T-helper 2 cell treated with Interferon-gamma antibody and Interleukin-4, amounts not matched to agents 100 ng/mL and 5 ng/mL, for 36 hours (primary cell): Measurements from ENCODE around the gene CCR5AS.
"Not testable (repeated sequence)": the region's sequence is repeated elsewhere in the genome, so short reads cannot be mapped to it uniquely, and the experiment has no call there.

Source experiments
- intact Hi-C: fragments of 100-400 bp; cut with micrococcal nuclease; formaldehyde crosslinking; loops from one replicate; pipeline ENCODE4 v1.15.1; 2023

CCR5AS gene

DNA sequence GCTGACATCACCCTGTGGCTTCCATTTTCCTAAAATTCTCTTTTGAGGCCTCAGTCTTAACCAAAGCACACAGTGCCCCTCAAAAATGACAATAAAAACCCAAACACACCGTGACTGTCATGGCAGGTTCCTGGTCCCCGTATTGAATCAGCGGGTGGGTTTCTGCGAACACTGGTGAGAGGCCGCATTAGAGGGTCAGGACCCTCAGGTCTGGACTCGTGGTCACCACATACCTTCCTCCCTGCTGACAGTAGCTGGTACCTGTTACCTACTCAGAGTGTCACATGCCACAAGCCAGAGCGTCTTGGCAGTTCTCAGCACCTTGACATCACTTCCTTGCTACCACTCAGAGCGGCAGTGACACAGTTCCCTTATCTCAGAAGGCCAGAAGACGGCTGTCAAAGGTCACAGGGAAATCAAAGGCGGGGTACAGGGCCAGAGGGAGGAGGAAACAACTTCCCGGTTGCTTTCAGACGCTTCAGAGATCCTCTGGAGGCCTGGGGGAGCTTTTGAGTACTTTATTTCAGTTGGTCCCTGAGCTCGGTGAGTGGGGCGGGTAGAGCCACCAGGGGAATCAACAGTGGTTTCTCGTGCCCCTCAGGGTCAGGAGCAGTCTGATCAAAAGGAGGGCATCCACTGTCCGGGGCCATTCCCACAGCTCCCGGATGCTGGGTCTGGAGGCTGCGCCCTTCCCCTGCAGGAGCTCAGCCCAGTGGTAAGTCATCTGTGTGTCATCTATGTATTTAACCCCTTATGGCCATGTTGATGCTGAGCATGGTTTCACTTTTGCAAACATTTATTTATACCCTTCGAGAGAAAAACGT is at the start of gene CCR5AS, which contains the start of gene CCRL2:
Gene CCR5AS, minus strand, starts transcription at position 279 of the 824 bp plus-strand sequence.
Gene CCRL2, plus strand, starts transcription at position 472 of the 824 bp plus-strand sequence. CDS start 821 bp downstream, outside the sequence.
- intact Hi-C loops = loop anchor here (5.0 kb wide), 1 partner anchor 35 kb away; no protein-coding TSS in a partner anchor

DNA sequence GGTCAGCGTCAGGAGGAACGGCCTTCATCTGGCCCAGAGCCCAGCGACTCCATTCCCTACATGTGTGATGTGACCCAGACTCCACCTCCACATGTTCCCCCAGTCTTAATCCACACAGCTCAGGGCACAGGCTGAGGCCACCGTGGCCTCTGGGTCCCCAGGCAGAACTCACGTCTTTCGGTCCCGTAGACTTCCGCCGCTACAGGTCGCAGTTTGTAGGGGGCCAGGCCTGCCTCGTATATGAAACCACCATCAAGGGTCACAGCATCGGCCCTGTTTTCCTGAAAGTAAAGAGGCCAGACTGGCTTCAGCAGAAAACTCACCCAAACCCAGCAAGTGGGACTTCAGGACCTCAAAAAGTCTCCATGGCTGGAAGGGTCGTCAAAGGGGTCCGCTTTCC is 49.3 kb upstream of the CCR5AS start:
- intact Hi-C loops = no loop called here

GRCh38 chr3:46455231-46456115 is 48.6 kb upstream of the CCR5AS start:
- intact Hi-C loops = no loop called here

DNA sequence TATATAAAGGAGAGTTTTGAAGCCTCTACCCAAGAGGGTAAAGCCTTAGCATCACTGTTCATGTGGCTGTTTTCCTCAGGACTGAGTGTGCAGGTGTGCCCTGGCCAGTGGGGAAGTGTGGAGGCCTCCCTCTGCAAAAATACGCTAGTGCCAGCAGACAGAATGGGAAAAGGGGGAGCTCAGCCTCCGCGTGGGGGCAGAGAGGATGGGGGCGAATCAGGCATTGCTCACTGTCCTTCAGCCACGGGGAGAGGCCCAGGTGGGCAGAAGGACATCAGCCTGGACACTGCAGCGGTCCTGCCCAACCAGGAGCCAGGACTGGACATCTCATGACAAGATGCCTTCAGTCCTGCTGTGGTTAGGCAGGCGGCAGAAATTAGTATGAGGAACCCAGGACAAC is 47.7 kb upstream of the CCR5AS start:
- intact Hi-C loops = no loop called here

- intact Hi-C loops = no loop called here
Observed at GRCh38 chr3:46454209-46454595, 47.3 kb upstream of the CCR5AS start.

- intact Hi-C loops = no loop called here
Observed at GRCh38 chr3:46453526-46454208, 46.8 kb upstream of the CCR5AS start.

DNA sequence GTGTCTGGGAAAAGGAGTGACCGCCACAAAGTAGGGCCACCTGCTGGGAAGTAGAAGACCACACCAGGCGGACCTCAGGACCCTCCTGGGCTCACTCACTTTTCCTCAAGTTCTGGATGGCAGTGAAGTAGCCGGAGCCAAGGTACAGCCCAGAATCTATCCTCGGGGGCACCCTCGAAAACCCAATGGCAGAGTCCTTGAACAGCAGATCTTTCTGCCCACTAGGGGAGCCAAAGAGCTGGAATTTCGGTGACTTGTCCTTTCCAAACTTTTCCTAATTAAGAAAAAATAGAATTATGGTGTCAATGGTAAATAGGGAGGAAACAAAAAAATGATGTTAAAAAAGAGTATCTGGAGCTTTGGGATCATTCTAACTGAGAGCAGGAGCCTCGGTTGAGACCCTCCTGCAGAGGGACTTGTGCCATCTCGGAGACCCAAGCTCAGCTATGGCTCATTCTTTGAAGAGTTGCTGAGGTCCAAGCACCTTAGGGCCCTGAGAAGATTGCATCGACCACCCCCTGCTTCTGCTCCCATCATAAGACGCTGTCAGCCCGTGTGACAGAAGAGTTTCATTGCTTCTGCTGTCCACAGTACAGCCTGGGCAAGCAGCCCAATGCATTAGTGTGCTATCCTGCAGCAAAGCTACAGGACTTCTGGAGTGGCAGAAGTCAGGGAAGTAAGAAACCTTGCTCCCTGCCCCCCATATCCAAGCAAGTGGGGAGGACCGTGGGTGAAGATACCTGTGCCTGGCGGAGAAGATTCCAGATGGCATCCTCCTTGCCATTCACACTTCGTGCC is 43.1 kb upstream of the CCR5AS start:
- intact Hi-C loops = no loop called here

GRCh38 chr3:46448721-46449120 is 41.9 kb upstream of the CCR5AS start:
- intact Hi-C loops = no loop called here

DNA sequence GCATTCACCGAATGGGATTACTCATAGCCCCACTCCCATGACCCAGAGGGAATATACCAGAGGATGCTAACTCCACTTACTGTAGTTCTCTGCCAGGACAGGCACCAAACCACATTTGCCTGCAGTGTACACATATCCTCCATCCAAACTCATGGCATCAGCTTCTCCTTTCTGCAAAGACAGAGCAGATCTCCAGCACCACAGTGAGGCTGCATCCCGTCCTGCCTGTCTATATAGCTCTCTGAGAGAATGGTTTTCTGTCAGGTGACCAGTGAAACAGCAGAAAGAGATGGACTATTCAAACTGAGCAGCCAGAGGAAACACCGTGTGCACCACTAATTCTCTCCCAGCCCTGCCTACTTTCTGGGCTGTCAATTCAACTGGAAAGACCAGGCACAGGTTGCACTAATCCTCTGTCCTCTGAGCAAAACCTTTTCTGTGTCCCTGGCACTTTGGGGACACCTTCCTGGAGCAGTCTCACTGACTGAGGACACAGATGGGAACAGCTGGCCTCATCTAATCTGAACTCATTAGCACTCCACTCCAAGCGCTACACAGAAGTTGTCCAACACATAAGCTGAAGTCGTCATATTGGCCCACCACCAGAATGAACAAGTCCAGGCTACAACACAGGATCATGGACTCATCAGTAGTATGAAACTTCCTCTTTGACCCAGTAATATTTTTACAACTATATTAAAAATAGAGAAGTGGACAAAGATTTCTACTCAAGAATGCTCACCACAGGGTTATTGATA is 40.5 kb upstream of the CCR5AS start:
- intact Hi-C loops = no loop called here

DNA sequence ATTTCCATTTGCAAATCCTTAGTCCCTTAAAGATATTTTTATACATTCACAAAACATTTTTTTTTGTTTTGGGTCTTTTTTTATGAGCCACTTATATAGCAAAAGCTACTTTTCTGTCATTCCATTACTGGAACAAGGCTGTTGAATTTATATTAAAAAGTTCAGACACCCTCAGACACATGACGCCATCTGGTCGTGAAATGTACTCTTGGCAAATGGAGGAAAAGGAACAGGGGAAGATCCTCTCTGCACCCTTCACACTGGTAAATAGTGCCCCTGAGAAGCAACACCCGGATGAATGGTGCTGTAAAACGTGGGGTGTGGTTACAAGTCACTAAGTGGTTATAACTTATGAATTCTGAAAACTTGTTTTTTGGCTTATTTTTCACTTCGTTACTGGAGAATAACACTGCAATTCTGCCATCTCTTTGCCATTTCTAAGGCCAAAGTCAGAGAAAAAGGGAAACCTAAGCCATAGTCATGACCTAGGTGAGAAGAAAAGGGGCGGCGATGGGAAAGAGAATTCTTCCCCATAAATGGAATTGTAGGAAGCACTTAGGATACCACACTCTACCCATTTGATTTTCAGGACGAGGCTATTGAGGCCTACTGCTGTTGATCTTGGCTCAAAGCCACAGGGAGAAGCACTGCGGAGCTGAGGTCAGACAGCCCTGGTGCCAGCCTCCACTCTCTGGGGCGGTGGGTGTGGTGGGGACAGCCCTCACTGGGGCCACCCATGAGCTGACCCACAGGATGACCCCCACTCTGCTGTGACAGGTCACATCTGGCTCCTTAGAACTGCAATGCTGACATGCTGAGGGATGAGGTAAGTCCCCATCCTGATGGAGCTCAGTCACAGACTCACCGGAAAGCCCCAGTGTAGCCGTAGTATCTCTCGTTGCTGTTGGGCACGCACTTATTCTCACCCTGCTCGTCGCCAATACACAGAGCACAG is 36.0 kb upstream of the CCR5AS start:
- intact Hi-C loops = loop anchor here (5.0 kb wide), 2 partner anchors 36 to 356 kb away; partner anchors contain the start of genes CCR5AS and CCRL2

GRCh38 chr3:46440531-46441294 is 33.8 kb upstream of the CCR5AS start:
- intact Hi-C loops = loop anchor here (5.0 kb wide), 2 partner anchors 33 to 353 kb away; partner anchors contain the start of genes CCR5AS and CCRL2

GRCh38 chr3:46438831-46439230 is 32.0 kb upstream of the CCR5AS start:
- intact Hi-C loops = no loop called here

DNA sequence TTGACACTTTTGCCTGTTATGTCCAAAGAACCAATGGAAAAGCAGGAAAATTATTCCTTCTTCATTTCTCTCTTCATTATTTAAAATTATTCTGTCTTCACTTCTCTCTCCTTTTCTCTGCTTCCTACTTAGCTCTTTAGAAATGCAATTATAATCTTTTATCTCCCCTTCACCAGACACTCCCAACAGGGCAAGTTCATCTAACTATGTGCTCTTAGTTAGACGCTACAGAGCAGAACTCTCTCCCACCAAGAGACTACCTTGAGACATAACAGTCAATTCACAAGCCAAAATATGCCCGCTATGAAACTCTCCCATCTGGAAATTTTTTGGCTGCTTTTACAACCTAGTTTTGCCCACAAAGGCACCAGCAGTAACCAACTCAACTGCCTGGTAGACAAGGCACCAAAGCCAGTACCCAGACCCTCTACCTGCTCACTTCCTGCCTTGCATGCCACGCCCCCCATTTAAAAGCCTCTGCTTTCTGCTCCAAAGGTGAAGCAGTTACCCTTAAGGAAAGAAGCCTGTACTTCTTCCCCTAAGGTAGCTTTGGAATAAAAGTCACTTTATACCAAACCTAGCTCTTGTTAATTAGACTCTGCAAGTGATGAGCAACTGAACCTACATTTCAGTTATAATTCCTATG is 28.3 kb upstream of the CCR5AS start:
- intact Hi-C loops = no loop called here

- intact Hi-C loops = no loop called here
Observed at GRCh38 chr3:46433841-46434240, 27.0 kb upstream of the CCR5AS start.

GRCh38 chr3:46433118-46433517 is 26.3 kb upstream of the CCR5AS start:
- intact Hi-C loops = not testable (repeated sequence)

DNA sequence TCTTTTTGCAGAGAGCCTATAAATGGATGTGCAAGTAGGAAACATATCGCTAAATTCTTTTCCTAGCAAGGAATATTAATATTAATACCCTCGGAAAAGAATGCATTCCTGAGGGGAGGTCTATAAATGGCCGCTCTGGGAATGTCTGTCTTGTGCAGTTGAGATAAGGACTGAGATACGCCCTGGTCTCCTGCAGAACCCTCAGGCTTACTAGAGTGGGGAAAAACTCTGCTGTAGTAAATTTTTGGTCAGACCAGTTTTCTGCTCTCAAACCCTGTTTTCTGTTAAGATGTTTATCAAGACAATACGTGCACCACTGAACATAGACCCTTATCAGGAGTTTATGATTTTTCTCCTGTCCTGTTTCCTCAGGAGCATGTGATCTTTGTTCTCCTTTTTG is 25.0 kb upstream of the CCR5AS start:
- intact Hi-C loops = not testable (repeated sequence)

DNA sequence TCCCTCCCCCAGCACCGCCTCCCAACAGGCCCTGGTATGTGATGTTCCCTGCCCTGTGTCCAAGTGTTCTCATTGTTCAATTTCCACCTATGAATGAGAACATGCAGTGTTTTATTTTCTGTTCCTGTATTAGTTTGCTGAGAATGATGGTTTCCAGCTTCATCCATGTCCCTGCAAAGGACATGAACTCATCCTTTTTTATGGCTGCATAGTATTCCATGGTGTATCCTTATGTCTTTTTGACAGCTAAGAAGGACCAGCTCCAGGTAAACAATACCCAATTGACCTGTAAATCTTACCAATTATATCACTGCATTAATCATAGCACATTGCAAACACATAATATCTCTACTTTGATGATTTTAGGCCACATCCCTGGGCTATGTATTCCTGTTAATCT is 24.0 kb upstream of the CCR5AS start:
- intact Hi-C loops = not testable (repeated sequence)
